NCI-H1105 (cell line): ENCODE measurements around the gene NCOA5.
A peak's percentile ranks its signal among the peaks of the same experiment; 100 is the strongest.

Experiments
- DNase-seq: peaks from one replicate; lab custom pipeline; 2025; lab: John Stamatoyannopoulos, UW

The NCOA5 gene

GRCh38 chr20:46062151-46062550 lies 27.6 kb downstream of the NCOA5 start:
- no peak for DNase-seq

DNA sequence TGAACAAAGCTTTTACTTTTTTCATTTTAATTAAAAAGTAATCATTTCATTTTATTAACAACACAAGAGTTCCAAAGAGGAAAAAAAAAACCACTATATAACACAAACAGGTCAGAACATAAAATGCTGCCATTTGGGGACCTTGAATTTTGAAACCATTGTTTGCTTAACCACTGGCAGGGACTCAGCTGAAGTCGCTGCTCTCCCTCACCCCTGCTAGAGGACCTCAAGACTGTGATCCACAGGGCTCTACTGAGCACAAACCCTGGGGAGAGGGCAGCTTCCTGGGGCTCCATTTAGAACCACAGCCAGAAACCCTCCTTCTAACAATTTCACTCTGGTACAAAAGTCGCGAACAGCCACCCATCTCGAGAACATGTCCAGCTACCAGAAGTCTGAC lies 28.8 kb downstream of the NCOA5 start:
- DNase-seq: no peak

DNA sequence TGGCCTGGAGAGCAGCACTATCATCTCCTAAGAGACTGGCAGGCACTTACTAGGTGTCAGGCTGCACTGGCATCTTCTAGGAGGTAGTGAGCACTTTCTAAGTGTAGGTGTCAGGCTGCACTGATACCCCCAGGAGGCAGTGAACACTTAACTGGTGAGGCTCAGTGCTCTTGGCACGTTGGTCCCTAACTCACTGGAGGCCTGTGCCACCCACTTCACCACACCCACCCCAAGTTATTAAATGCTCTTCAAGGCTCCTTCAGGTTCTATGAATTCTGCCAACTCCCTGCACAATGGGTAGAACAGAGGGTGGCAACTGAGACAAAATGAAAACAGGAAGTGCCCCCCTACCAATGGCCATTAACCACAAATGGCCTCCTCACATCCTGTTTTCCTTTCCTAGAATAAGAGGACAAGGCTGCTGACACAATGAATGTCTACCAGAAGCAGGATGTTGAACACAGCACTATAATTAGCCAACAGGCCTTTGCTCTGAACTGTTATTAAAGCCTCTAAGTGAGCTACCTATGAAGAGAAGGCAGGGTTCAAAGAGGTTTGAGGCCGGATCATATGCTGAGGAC lies 29.4 kb downstream of the NCOA5 start:
- no peak for DNase-seq

DNA sequence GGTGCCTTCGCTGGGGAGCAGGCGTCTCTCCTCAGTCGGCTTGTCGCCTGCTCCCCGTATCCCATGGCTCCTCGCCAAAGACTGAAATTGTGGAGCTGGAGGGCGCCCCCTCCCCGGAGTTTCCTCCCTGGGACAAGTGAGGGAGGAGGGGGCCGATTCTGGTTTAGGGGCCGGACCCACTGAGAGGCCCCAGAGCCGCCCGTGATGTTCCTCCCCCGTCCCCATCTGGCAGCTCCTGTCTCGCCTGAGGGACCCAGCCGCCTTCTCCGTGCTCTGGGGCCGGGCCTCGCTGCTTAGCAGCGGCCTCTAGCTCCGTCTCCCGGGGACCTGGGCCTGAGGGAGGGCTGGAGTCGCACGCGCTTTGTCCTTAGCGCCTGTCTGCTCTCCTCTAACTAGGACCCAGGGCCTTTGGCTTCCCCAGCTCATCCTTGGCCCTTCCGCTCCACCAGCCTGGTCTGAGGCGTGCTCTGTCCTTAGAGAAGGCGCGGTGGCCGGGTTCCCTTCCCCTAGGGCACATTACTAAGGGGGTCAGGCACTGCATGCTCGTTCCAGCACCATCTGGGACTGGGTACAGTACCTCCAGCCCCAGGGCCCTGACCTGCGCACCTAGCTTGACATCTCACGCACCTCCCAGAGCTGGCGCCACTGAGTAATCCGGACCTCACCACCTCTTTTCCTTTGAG lies 31.0 kb downstream of the NCOA5 start:
- DNase-seq: no peak

DNA sequence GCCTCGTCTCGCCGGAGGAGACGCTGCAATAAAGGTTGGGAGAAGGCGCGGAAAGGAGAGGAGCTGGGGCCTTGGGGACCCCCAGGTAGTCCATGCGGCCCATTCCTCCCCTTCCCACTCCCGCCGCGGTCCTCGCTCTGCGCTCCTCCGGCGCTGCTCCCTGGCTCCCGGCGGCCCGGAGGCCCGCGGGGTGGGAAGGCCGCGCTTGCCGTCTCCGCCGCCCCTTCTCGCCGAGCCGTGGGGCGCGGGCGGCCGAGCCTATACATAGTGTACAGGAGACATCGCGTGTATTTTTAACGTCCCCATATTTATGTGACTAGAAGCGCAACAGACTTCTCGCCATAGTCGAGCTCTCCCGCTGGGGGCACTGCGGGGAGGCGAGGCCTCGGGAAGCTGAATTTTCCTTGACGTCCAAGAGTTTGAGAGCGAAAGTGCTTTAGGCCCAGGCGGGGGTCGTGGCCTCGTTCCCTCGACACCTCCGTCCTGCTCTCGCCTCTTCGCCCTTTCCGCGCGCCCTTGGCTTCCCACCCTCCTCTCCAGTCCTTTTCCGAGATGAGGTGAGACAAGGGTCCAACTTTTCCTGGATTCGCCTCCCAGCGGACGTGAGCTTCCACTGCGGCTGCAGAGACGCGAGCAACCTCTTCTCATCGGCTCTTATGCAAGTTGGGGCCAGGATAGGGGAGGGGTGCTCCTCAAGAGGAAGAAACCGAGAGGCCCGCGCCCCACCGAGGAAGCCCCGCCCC lies 31.7 kb downstream of the NCOA5 start:
- DNase-seq: no peak

DNA sequence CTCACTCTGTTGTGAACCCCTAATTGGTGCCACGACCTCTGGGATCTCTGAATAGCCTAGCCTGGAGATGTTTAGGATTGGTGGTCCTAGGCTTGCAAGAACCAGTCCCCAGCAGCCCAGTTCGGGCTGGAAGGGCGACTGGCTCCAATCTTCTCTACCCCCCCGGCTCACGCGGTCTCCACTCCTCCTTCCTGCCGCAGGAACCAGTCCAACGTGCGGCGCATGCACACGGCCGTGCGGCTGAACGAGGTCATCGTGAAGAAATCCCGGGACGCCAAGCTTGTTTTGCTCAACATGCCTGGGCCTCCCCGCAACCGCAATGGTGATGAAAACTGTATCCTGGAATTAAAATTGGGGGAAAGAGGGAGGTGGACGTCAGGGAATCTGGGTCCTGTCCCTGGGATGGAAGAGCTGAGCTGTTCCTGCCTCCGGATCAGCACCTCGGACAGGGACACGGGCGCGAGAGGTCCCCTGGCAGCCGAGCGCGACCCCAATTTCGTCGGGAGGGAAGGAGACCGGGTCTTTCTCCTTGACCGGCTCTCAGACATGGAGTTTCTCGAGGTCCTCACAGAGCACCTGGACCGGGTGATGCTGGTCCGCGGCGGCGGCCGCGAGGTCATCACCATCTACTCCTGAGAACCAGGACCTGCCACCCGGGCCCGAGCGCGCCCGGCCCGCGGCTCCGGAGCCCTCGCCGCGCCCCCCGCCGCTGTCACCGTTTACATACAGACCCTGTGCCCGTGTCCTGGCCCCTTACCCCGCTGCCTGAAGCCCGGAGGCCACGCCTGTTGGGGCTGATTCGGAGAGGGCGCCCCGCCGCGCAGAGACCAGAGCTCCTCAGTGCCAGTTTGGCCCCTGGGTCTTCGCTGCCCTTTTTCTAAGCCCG lies 32.5 kb downstream of the NCOA5 start:
- DNase-seq: no peak

DNA sequence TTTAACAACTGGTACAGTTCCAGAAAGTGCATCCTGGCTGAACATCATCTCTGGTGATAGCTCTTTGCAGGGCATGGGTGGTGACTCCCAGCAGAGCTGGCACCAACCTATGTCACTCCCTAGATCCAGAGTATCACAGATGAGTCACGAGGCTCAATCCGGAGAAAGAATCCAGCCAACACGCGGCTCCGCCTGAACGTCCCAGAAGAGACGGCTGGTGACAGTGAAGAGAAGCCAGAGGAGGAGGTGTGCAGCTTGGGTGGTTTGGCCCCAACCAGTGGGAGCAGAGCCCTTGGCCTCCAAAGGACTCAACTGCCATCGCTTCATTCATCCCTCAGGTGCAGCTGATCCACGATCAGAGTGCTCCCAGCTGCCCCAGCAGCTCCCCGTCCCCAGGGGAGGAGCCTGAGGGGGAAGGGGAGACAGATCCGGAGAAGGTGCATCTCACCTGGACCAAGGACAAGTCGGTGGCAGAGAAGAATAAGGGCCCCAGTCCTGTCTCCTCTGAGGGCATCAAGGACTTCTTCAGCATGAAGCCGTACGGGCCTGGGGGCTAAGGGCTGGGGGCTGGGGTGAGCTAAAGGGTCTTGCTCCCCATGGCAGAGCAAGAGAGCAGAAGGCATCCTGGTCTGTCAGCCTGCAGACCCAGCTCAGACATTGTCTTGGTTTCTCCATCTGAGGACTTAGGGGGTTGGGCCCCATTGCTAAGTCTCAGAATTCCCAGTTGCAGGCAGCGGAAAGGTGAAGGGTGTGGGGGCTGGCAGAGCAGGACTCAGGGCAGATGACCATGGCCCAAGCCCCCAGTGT lies 33.5 kb downstream of the NCOA5 start:
- DNase-seq: no peak

DNA sequence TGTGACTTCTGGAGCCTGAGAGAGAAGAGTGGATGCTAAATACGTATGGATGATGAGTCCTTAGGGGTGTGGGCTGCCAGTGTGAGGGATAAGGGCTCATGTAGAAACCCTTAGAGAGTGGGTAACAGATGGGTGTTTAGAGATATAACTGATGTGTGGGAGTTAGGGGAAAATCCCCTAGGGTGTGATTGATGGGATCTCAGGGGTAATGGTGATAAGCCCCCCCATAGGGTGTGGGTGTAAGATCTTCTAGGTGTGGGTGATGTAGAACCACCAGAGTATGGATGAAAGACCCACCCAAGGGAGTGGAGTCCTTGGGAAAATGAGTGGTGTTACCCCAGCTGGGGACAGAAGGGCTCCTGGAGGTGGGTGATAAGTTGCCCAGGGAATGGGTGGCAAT lies 34.5 kb downstream of the NCOA5 start:
- DNase-seq: no peak

DNA sequence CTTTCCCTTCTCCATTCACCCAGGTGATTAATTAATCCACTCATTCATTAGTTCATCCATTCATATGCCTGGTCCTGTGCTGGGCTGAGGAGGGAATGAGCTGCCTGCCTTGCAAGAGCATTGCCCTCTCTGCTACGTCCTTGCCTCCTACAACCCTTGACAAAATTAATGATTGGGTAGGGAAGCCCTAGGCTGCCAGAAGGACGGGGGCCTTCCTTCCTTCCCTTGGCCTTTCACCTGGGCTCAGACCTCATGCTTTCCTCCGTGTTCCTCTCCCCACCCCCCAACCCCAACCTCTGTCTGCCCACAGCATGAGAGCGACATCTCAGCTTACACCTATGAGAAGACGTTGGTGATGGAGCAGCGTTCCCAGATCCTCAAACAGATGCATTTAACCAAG lies 35.2 kb downstream of the NCOA5 start:
- no peak for DNase-seq

- no peak for DNase-seq
These were observed 36.3 kb downstream of the NCOA5 start for GRCh38 chr20:46053416-46053815.

- peak; percentile 51 for DNase-seq
These were observed 38.0 kb downstream of the NCOA5 start for GRCh38 chr20:46051556-46052308.

GRCh38 chr20:46050885-46051284 lies 38.9 kb downstream of the NCOA5 start:
- DNase-seq: no peak

DNA sequence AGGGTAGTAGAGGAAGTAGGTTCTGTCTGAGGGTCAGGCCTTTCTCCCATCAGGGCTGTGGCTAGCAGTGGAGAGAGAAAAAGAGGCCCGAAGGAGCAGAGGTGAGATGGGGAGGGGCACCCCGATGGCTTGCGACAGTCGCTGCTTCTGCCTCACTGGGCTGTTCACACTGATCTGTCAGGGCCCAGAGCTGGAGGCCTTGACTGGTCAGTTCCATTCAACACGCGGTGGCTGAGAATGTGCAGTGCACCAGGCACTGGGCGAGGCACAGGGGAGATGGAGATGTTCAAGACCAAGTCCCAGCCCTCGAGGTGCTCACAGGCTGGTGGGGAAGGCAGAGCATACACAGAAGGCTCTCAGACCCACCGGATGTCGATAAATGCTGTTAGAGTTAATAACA lies 39.3 kb downstream of the NCOA5 start:
- DNase-seq: no peak

- DNase-seq: no peak
These were observed 39.9 kb downstream of the NCOA5 start for GRCh38 chr20:46049815-46050214.

- no peak for DNase-seq
These were observed 40.6 kb downstream of the NCOA5 start for GRCh38 chr20:46049190-46049589.

DNA sequence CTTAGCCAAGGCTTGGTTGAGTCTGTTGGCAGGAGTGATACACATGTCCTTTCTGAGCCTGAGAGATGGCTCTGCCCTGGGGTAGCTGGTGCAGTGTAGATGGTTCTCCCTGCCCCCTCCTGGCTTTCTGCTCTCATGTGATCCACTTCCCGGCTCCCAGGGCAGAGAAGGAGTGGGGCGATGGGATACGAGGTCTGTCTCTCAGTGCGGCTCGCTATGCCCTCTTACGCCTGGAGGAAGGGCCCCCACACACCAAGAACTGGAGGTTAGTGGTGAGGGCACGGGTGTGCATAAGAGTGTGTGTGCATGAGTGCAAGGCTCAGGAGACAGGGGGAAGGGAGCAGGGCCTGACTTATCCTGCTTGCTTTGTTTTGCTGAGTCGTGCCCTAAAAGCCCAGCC lies 41.9 kb downstream of the NCOA5 start:
- no peak for DNase-seq

DNA sequence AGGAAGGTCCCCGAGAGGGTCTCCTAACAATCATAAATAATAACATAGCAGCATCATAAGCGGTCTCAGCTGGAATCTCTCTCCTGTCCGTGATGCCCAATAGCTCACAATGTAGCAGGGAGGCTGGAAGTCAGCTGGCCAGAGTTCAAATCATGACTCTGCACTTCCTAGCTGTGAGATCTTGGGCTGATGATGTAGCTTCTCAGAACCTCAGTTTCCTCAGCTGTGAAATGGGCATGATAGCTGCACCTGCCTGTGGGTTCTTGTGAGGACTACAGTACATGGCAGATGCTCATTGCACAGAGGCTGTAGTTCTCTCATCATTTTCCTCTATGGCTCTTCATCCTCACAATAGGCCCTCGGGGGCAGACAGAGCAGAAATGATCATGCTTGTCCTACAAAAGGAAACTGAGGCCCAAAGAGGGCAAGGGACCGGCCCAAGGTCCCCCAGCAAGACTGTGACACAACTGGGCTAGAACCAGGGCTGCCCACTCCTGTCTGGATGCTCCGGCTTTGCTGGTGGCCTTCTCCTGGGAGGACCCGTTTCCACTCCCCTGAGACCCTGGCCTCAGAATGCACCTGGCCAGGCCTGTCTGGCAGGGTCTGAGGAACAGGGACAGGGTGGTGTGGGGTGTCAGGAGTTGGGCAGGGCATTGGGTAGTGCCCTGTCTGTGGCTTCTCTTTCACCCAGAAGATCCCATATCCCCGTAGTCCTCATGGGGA lies 43.0 kb downstream of the NCOA5 start:
- no peak for DNase-seq

DNA sequence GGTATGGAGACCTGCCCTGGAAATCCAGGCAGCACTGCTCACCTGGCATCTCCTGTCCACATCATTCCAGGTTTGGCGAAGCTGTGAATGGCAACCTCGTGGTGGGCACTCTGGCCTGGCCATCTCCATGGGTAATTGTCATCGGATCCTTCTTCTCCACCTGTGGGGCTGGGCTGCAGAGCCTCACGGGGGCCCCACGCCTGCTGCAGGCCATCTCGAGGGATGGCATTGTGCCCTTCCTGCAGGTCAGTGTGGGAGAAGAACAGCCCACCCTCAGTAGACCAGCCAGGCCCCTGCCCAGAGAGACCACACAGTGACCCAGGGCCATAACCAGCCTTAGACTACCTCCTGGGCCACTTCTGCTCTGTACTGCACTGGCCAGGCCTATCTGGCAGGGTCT lies 44.9 kb downstream of the NCOA5 start:
- no peak for DNase-seq

- DNase-seq: no peak
These were observed 46.2 kb downstream of the NCOA5 start for GRCh38 chr20:46043556-46043955.

GRCh38 chr20:46040902-46041535 lies 48.7 kb downstream of the NCOA5 start:
- no peak for DNase-seq
